Measurements from ENCODE around the gene VPS18. TPM values are rescaled to one million over a fixed set of nuclear protein-coding genes. Genes with fewer than 3 reads are reported as not detected.

VPS18 gene
- polyA plus RNA-seq, 1 donor from 2014 or later = 13.8 TPM

DNA sequence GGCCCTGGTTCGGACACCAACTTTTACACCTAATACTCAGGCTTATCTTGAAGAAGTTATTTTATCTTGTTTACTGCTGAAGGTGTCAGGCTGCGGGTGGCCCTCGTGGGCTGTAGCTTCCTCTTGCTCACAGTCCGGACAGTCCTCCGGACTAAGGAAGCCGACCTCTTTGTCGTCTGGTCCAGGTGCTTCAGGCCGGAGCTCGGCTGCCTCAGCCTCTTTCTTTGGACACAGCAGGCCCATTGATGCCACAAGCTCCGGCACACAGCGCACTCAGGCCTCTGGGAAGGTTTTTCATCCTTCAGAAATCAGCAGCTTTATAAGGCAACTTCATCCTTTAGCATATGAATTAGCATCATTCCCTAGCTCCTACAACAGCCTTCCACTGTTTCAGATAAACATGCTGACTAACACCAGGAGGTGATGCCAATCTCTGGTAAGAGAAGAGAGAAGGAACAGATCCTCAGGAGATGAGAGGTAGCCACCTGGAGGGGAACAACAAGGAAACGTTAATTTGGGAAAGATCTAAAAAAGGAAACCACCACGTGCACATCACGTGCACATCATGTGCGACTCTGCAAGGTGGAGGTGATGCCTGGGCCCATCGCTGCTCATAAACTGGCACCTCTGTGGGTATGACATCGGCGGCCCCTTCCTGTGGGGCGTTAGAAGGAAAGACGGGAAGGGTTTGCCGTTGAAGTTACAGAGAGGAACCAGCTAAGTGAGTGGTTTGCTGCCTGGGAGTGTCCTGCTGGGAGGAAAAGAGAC lies 54.6 kb downstream of the VPS18 start:
- H3K79me2 ChIP-seq (replicated peaks; ENCODE audit: insufficient read depth, low read length) = no peaks in the 10 kb centered on the region
- no peaks in the 10 kb centered on the region for H3K9me3 ChIP-seq (ENCODE audit: low read length)
- no peak overlapping the region for H2AFZ ChIP-seq (ENCODE audit: low read depth, low read length)
- no peak overlapping the region for H3K27ac ChIP-seq (ENCODE audit: low read length)
- no peak overlapping the region for H3K4me3 ChIP-seq (ENCODE audit: low read length)
- H3K4me2 ChIP-seq (ENCODE audit: low read length) = no peak overlapping the region
- H3K9ac ChIP-seq (ENCODE audit: low read length) = no peak overlapping the region
- no peaks in the 10 kb centered on the region for H3F3A ChIP-seq (ENCODE audit: insufficient read depth, low read length, poor library complexity, severe bottlenecking)
- no peaks in the 10 kb centered on the region for H3K36me3 ChIP-seq (ENCODE audit: insufficient read depth, low read length)
- no peaks in the 10 kb centered on the region for H3K27me3 ChIP-seq (ENCODE audit: insufficient read depth, low read depth, low read length)
- no peak for TF ChIP-seq TAF1 (IDR thresholded peaks at IDR 0.05; ENCODE audit: low read depth)
- TF ChIP-seq, protein P1, sequence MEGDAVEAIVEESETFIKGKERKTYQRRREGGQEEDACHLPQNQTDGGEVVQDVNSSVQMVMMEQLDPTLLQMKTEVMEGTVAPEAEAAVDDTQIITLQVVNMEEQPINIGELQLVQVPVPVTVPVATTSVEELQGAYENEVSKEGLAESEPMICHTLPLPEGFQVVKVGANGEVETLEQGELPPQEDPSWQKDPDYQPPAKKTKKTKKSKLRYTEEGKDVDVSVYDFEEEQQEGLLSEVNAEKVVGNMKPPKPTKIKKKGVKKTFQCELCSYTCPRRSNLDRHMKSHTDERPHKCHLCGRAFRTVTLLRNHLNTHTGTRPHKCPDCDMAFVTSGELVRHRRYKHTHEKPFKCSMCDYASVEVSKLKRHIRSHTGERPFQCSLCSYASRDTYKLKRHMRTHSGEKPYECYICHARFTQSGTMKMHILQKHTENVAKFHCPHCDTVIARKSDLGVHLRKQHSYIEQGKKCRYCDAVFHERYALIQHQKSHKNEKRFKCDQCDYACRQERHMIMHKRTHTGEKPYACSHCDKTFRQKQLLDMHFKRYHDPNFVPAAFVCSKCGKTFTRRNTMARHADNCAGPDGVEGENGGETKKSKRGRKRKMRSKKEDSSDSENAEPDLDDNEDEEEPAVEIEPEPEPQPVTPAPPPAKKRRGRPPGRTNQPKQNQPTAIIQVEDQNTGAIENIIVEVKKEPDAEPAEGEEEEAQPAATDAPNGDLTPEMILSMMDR (IDR thresholded peaks at IDR 0.05; ENCODE audit: poor library complexity, severe bottlenecking) = no peak
- TF ChIP-seq, protein P2, sequence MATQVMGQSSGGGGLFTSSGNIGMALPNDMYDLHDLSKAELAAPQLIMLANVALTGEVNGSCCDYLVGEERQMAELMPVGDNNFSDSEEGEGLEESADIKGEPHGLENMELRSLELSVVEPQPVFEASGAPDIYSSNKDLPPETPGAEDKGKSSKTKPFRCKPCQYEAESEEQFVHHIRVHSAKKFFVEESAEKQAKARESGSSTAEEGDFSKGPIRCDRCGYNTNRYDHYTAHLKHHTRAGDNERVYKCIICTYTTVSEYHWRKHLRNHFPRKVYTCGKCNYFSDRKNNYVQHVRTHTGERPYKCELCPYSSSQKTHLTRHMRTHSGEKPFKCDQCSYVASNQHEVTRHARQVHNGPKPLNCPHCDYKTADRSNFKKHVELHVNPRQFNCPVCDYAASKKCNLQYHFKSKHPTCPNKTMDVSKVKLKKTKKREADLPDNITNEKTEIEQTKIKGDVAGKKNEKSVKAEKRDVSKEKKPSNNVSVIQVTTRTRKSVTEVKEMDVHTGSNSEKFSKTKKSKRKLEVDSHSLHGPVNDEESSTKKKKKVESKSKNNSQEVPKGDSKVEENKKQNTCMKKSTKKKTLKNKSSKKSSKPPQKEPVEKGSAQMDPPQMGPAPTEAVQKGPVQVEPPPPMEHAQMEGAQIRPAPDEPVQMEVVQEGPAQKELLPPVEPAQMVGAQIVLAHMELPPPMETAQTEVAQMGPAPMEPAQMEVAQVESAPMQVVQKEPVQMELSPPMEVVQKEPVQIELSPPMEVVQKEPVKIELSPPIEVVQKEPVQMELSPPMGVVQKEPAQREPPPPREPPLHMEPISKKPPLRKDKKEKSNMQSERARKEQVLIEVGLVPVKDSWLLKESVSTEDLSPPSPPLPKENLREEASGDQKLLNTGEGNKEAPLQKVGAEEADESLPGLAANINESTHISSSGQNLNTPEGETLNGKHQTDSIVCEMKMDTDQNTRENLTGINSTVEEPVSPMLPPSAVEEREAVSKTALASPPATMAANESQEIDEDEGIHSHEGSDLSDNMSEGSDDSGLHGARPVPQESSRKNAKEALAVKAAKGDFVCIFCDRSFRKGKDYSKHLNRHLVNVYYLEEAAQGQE (IDR thresholded peaks at IDR 0.05; ENCODE audit: borderline replicate concordance) = no peak
- no peak for TF ChIP-seq MXI1 (conservative IDR thresholded peaks at IDR 0.05; ENCODE audit: poor library complexity, severe bottlenecking)
- no peak for TF ChIP-seq RAD21 (conservative IDR thresholded peaks at IDR 0.05)
- TF ChIP-seq POLR2AphosphoS5 (IDR thresholded peaks at IDR 0.05) = no peak
- no peaks in the 10 kb centered on the region for H3K9me2 ChIP-seq (ENCODE audit: insufficient read depth, low read length)
- no peaks in the 10 kb centered on the region for H4K20me1 ChIP-seq (ENCODE audit: insufficient read depth)

DNA sequence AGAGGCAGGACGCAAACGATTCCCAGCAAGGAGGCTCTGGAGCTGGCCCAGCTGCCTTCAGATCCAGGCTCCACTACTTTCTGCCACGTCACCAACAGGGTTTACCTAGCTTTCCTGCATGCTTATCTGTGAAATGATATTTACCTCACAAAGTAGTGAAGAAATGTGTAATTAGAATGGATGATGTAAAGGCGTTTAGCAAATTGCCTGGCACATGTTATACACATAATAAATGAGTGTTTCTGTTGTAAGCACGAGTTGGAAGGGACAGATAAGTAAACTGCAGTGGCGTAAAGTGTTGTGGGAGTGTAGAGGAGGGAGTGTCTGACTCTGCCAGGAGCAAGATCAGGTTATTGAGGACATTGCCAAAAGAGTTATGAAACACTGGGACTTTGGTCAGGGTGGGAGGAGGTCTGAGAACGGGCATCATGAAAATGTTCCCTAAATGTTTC lies 55.5 kb downstream of the VPS18 start:
- Histone ChIP-seq H3K4me2 (ENCODE audit: low read length) (no peak overlapping the region), H3K4me3 (ENCODE audit: low read length) (no peak overlapping the region), H3F3A (ENCODE audit: insufficient read depth, low read length, poor library complexity, severe bottlenecking) (no peaks in the 10 kb centered on the region), H3K36me3 (ENCODE audit: insufficient read depth, low read length) (no peaks in the 10 kb centered on the region), H3K9me3 (ENCODE audit: low read length) (no peaks in the 10 kb centered on the region), H3K9me2 (ENCODE audit: insufficient read depth, low read length) (no peaks in the 10 kb centered on the region), H3K79me2 (replicated peaks; ENCODE audit: insufficient read depth, low read length) (no peaks in the 10 kb centered on the region), H3K27me3 (ENCODE audit: insufficient read depth, low read depth, low read length) (no peaks in the 10 kb centered on the region), H3K9ac (ENCODE audit: low read length) (no peak overlapping the region), H4K20me1 (ENCODE audit: insufficient read depth) (no peaks in the 10 kb centered on the region), H3K27ac (ENCODE audit: low read length) (no peak overlapping the region), H2AFZ (ENCODE audit: low read depth, low read length) (no peak overlapping the region)
- no peak for TF ChIP-seq TAF1 (IDR thresholded peaks at IDR 0.05; ENCODE audit: low read depth)
- TF ChIP-seq, protein P2 (IDR thresholded peaks at IDR 0.05; ENCODE audit: borderline replicate concordance) = no peak
- TF ChIP-seq, protein P1 (IDR thresholded peaks at IDR 0.05; ENCODE audit: poor library complexity, severe bottlenecking) = no peak
- TF ChIP-seq MXI1 (conservative IDR thresholded peaks at IDR 0.05; ENCODE audit: poor library complexity, severe bottlenecking) = no peak
- TF ChIP-seq RAD21 (conservative IDR thresholded peaks at IDR 0.05) = no peak

All from neural cell (in vitro differentiated cells).